Kidney (tissue), 14 donors: Measurements from ENCODE around the gene RPTOR. TPM values are rescaled to one million over a fixed set of nuclear protein-coding genes. Genes with fewer than 3 reads are reported as not detected.
A peak's percentile ranks its signal among the peaks of the same experiment; 100 is the strongest.

Experiments used
- DNase-seq, 5 donors: peaks; one replicate each; pipeline ENCODE4 v3.0.0-alpha.2; 2013 to 2020
- FAIRE-seq: peaks from 2 replicates; lab custom pipeline; 2012; peaks lifted over from hg19 to GRCh38; lab: Jason Lieb, UNC
- H3K27ac ChIP-seq, 2 donors: one replicate each; pipeline ENCODE4 v1.7.0; 2013; ENCODE audit warnings: low read depth in 2 of 2, low read length in 2 of 2, inconsistent platforms in 1 of 2
- H3K27me3 ChIP-seq: one replicate; pipeline ENCODE4 v1.7.1; 2013; ENCODE audit warnings: low read length, inconsistent platforms; ENCODE audit not compliant: control insufficient read depth, insufficient read depth
- H3K36me3 ChIP-seq, 3 donors: one replicate each; pipeline versions ENCODE4 v1.7.0 to v1.7.1; 2013; ENCODE audit warnings: low read length in 3 of 3, control low read depth in 1 of 3, inconsistent platforms in 1 of 3; ENCODE audit not compliant: insufficient read depth in 3 of 3, control insufficient read depth in 2 of 3
- H3K4me1 ChIP-seq, 3 donors: one replicate each; pipeline versions ENCODE4 v1.7.0 to v1.7.1; 2013; ENCODE audit warnings: low read length in 3 of 3, inconsistent platforms in 1 of 3, low read depth in 1 of 3; ENCODE audit not compliant: control insufficient read depth in 2 of 3, insufficient read depth in 2 of 3
- H3K4me3 ChIP-seq, 3 donors: one replicate each; pipeline versions ENCODE4 v1.7.0 to v1.8.1; 2013; ENCODE audit warnings: low read length in 3 of 3, control low read depth in 1 of 3, inconsistent platforms in 1 of 3
- H3K9ac ChIP-seq, 3 donors: one replicate each; pipeline versions ENCODE4 v1.7.0 to v1.7.1; 2013; ENCODE audit warnings: low read length in 3 of 3, control low read depth in 1 of 3, inconsistent platforms in 1 of 3
- H3K9me3 ChIP-seq, 3 donors: one replicate each; pipeline versions ENCODE4 v1.7.0 to v1.7.1; 2013; ENCODE audit warnings: low read length in 3 of 3, control low read depth in 1 of 3, inconsistent platforms in 1 of 3; ENCODE audit not compliant: control insufficient read depth in 2 of 3, insufficient read depth in 1 of 3
- intact Hi-C: fragments of 100-400 bp; cut with DNase I; formaldehyde crosslinking; loops from one replicate; pipeline ENCODE4 v1.11.1; 2022
- polyA plus RNA-seq: library from polyadenylated mRNA; stranded (reverse); fragments of 350-450 nt; fragmentation: Illumina TruSeq; extraction: RNeasy Lipid Tissue Mini Kit (QIAGEN cat#74804); gene quantifications from one replicate; pipeline ENCODE4 v1.2.3, GENCODE V29; 2014; ENCODE audit warnings: low read depth, low replicate concordance; ENCODE audit not compliant: insufficient read depth
- total RNA-seq: library from RNA; stranded (reverse); fragmentation: NEBNext Ultra II Directional; extraction: Animal tissue kit (Norgen Biotek cat#: 25700); gene quantifications from one replicate; pipeline ENCODE4 v1.2.1, GENCODE V29; 2021
- TF ChIP-seq, protein P1 (sequence below): IDR thresholded peaks from 3 replicates; pipeline ENCODE4 v1.5.1; 2012; ENCODE audit warnings: mild to moderate bottlenecking, moderate library complexity, borderline replicate concordance; ENCODE audit not compliant: insufficient read depth; ENCODE audit errors: extremely low read depth
- donor health status: control.
- donor health status: control.
- donor health status: control.
- donor health status: control.
- donor health status: control.
- donor health status: DM: yes; HTN: yes; CAD: no.
- donor health status: Normal renal cell carcinoma (clear cell type).

RPTOR gene
- total and polyA plus RNA-seq, 2 donors from 2014 or later = 5.5 to 37.6 TPM

DNA sequence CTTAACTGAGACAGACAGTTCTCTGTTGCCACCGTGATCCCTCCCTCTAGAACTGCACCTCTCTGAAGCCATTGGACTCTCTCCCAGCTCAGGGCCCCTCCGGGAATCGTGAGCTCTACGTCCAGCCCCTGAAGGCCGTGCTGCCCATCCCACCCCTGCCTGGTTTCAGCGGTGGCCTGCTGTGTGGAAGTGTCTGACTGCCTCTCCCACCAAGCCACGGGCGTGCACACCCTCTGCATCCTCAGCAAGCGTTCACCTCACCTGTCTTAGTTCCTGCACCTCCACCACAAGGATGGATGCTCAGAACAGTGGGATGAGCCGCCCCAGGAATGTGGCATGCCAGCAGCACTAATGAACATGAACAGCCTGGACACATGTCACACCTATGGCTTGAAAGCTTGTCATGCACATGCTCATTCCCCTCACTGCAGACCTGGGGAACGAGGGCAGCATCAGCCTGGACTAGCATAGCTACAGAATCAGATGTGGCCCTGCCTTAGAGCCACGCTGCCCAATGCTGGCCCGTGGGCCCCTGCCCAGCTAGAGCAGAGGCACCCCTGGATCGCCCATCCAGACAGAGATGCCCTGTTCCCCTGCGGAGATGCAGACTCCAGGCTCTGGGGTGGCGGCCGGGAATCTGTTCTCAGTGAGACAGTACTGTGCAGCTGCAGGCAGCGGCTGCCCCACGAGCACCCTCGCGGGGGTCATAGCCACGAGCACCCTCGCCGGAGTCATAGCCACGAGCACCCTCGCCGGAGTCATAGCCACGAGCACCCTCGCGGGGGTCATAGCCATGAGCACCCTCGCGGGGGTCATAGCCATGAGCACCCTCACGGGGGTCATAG is 373.3 kb downstream of the RPTOR start:
- TF ChIP-seq, protein P1, sequence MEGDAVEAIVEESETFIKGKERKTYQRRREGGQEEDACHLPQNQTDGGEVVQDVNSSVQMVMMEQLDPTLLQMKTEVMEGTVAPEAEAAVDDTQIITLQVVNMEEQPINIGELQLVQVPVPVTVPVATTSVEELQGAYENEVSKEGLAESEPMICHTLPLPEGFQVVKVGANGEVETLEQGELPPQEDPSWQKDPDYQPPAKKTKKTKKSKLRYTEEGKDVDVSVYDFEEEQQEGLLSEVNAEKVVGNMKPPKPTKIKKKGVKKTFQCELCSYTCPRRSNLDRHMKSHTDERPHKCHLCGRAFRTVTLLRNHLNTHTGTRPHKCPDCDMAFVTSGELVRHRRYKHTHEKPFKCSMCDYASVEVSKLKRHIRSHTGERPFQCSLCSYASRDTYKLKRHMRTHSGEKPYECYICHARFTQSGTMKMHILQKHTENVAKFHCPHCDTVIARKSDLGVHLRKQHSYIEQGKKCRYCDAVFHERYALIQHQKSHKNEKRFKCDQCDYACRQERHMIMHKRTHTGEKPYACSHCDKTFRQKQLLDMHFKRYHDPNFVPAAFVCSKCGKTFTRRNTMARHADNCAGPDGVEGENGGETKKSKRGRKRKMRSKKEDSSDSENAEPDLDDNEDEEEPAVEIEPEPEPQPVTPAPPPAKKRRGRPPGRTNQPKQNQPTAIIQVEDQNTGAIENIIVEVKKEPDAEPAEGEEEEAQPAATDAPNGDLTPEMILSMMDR = no peak
- Histone ChIP-seq H3K36me3 (peaks cover 0 to 6% (median 0%) of the 10 kb centered on the region in 3 donors), H3K27me3 (no peaks in the 10 kb centered on the region), H3K9ac (no peak overlapping the region), H3K9me3 (no peaks in the 10 kb centered on the region), H3K27ac (no peak overlapping the region), H3K4me3 (no peak overlapping the region), H3K4me1 (peaks cover 2 to 13% (median 9%) of the 10 kb centered on the region in 3 donors)
- no peak for FAIRE-seq
- intact Hi-C loops = no loop called here
- DNase-seq = peak in 2 of 5 donors; percentile 31 to 72

DNA sequence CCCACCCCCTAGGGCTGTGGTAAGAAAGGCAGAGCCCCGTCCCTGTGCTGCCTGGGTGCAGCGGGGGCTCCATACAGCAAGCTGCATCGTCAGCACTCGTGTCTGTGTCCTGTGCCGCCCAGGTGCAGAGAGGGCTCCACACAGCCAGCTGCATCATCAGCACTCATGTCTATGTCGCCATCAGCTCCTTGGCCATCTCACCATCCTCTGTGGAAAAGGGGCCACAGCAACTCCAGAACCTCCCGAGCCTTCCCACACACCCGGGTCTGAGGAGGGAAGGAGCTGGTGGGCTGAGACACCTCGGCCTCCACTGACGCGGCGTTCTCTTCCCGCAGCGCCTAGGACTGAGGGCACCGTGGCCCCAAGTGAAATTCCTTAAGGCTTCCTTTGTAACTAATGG is 374.1 kb downstream of the RPTOR start:
- peak in 2 of 5 donors; percentile 24 to 32 for DNase-seq
- no peak overlapping the region for H3K27ac ChIP-seq
- H3K27me3 ChIP-seq = no peaks in the 10 kb centered on the region
- H3K9me3 ChIP-seq = no peaks in the 10 kb centered on the region
- peaks cover 2 to 13% (median 9%) of the 10 kb centered on the region in 3 donors for H3K4me1 ChIP-seq
- intact Hi-C loops = no loop called here
- H3K4me3 ChIP-seq = no peak overlapping the region
- FAIRE-seq = no peak
- peaks cover 0 to 6% (median 0%) of the 10 kb centered on the region in 3 donors for H3K36me3 ChIP-seq
- H3K9ac ChIP-seq = no peak overlapping the region
- TF ChIP-seq, protein P1 = no peak

DNA sequence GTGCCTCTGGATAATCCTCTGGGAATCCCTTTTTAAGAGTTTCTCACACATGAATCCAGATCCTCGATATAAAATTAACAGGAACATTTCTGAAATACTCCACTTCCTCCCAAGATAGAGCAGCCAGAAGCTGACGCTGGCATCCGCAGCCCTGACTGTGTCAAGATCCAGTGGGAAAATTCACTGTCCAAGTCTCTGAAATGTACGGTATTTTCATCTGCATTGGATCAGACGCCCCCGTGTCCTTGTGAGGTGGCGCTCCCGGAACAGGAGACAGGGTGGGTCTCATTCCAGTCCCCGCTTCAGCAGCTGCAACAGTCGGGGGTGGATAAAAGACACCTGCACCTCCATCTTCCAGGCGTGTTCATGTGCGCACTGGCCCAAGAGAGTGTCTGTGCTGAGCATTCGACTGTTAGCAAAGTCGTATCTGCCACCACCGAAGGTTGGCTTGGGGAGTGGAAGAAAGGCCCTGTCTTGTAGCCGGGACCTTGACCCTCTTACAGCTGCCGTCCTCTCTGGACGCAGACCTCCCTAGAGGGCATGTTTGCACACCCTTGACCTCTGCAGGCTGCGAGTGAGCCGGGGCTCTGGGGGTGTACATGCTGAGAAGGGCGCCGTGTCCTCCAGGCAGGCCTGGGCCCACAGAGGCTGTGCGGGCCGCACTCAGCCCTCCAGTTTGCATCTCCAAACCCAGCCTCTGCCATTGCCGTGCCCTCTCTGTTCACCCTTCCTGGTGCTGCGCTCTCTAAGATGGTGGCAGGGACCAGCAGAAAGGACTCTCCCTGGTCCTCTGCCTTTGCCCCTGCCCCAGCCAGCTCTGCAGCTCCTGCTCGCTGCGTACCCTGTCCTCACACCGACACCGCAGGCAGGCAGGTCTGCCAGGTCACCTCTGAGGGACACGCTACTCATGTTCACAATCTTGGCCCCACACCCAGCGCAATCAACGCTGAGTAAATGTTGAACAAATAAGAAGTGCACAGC is 375.0 kb downstream of the RPTOR start:
- DNase-seq (peak in 4 of 5 donors; percentile 35 to 74 (median 65)), FAIRE-seq (no peak)
- Histone ChIP-seq H3K4me1 (peaks cover 2 to 13% (median 9%) of the 10 kb centered on the region in 3 donors), H3K4me3 (no peak overlapping the region), H3K9me3 (no peaks in the 10 kb centered on the region), H3K27me3 (no peaks in the 10 kb centered on the region), H3K9ac (peak overlapping the region in 1 of 3 donors; percentile 12), H3K36me3 (peaks cover under 1 to 7% (median 2%) of the 10 kb centered on the region in 3 donors), H3K27ac (peak overlapping the region in 1 of 2 donors; percentile 13)
- TF ChIP-seq, protein P1 = no peak
- intact Hi-C loops = no loop called here
